Nephron (organoid): ENCODE data around the gene CLRN2.

Experiments used
- H3K27ac Mint-ChIP-seq, 3 experiments: 2 replicates each; pipeline ENCODE4 v1.8.0; 2020; ENCODE audit warnings: mixed read lengths in 3 of 3, mild to moderate bottlenecking in 2 of 3, moderate library complexity in 1 of 3
- H3K27me3 Mint-ChIP-seq: 2 replicates; pipeline ENCODE4 v1.8.0; 2021; ENCODE audit warnings: low read depth, mild to moderate bottlenecking, moderate library complexity, mixed read lengths
- H3K36me3 Mint-ChIP-seq: 2 replicates; pipeline ENCODE4 v1.8.0; 2020; ENCODE audit warnings: low read depth, mixed read lengths
- H3K4me1 Mint-ChIP-seq: 2 replicates; pipeline ENCODE4 v1.8.0; 2020; ENCODE audit warnings: mixed read lengths
- H3K4me3 Mint-ChIP-seq, 3 experiments: 2 replicates each; pipeline ENCODE4 v1.8.0; 2020; ENCODE audit warnings: mild to moderate bottlenecking in 3 of 3, mixed read lengths in 3 of 3, moderate library complexity in 2 of 3
- H3K9me3 Mint-ChIP-seq: 2 replicates; pipeline ENCODE4 v1.8.0; 2020; ENCODE audit warnings: mixed read lengths
- TF ChIP-seq, protein P1 (sequence below), 3 experiments: fragments of 200-600 bp; sonication (generic); IDR thresholded peaks; one replicate each; pipeline ENCODE4 v1.5.0; 2021; ENCODE audit warnings: antibody characterized with exemption in 3 of 3; ENCODE audit not compliant: unreplicated experiment in 3 of 3

The CLRN2 gene, protein sequence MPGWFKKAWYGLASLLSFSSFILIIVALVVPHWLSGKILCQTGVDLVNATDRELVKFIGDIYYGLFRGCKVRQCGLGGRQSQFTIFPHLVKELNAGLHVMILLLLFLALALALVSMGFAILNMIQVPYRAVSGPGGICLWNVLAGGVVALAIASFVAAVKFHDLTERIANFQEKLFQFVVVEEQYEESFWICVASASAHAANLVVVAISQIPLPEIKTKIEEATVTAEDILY

GRCh38 chr4:17514865-17515264, at the start of gene CLRN2:
Gene CLRN2 (plus strand): TSS chr4:17515165. CDS start chr4:17515267, 102 bp downstream.
- no peaks in the 10 kb centered on the region for H3K9me3 Mint-ChIP-seq
- TF ChIP-seq, protein P1, sequence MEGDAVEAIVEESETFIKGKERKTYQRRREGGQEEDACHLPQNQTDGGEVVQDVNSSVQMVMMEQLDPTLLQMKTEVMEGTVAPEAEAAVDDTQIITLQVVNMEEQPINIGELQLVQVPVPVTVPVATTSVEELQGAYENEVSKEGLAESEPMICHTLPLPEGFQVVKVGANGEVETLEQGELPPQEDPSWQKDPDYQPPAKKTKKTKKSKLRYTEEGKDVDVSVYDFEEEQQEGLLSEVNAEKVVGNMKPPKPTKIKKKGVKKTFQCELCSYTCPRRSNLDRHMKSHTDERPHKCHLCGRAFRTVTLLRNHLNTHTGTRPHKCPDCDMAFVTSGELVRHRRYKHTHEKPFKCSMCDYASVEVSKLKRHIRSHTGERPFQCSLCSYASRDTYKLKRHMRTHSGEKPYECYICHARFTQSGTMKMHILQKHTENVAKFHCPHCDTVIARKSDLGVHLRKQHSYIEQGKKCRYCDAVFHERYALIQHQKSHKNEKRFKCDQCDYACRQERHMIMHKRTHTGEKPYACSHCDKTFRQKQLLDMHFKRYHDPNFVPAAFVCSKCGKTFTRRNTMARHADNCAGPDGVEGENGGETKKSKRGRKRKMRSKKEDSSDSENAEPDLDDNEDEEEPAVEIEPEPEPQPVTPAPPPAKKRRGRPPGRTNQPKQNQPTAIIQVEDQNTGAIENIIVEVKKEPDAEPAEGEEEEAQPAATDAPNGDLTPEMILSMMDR (IDR thresholded peaks at IDR 0.05; ENCODE audit: unreplicated experiment in 3 of 3) = no peak
- peaks cover 26% of the 10 kb centered on the region for H3K27me3 Mint-ChIP-seq

DNA sequence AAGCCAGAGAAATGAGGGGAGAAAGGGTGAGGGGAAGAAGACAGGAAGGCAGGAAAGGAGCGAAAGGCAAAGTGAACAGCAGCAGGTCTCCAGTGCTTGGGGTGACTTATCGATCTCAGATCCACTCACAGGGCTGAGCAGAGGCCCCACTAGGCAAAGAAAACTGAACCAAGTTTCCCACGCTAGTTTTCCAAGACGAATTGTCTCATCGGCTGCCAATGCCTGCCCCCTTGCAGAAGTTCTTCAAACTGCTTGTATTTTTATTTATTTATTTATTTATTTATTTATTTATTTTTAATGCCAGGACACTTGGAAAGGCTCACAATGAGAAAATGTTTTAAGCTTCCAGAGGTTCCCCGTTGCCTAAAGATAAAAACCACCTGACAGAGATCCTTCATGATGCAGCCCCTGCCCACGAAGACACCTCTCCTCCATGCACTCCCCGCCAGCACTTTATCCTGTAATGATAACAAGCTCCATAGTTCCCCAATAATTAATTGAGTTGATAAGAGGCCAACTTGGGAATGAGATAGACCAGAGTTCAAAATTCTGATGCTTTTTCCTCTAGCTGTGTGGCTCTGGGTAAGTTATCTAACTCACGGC, 46.2 kb upstream of the CLRN2 start:
- peaks cover 4% of the 10 kb centered on the region for H3K9me3 Mint-ChIP-seq
- H3K27me3 Mint-ChIP-seq = peaks cover 3% of the 10 kb centered on the region
- H3K36me3 Mint-ChIP-seq = no peaks in the 10 kb centered on the region
- H3K27ac Mint-ChIP-seq = peak overlapping the region in 1 of 3 experiments; percentile 18
- no peak overlapping the region for H3K4me3 Mint-ChIP-seq
- peaks cover 8% of the 10 kb centered on the region for H3K4me1 Mint-ChIP-seq
- TF ChIP-seq, protein P1 (IDR thresholded peaks at IDR 0.05; ENCODE audit: unreplicated experiment in 3 of 3) = peak; percentile 65 to 70 (median 70)

More at GRCh38 chr4:17514865-17515264, at the start of gene CLRN2:
- Mint-ChIP-seq H3K36me3 (peaks cover under 1% of the 10 kb centered on the region), H3K4me1 (peaks cover 24% of the 10 kb centered on the region), H3K4me3 (peak within 1 kb of the TSS in 2 of 3 experiments; percentile 26 to 43), H3K27ac (peak within 1 kb of the TSS in 1 of 3 experiments; percentile 80)

- no peak overlapping the region for H3K4me3 Mint-ChIP-seq
- H3K4me1 Mint-ChIP-seq = peaks cover 8% of the 10 kb centered on the region
- peaks cover 3% of the 10 kb centered on the region for H3K27me3 Mint-ChIP-seq
- TF ChIP-seq, protein P1 (IDR thresholded peaks at IDR 0.05; ENCODE audit: unreplicated experiment in 3 of 3) = no peak
- no peaks in the 10 kb centered on the region for H3K9me3 Mint-ChIP-seq
- no peaks in the 10 kb centered on the region for H3K36me3 Mint-ChIP-seq
- peak overlapping the region in 1 of 3 experiments; percentile 23 for H3K27ac Mint-ChIP-seq
Observed at GRCh38 chr4:17469931-17470674, 44.9 kb upstream of the CLRN2 start.

- no peaks in the 10 kb centered on the region for H3K9me3 Mint-ChIP-seq
- no peak overlapping the region for H3K27ac Mint-ChIP-seq
- TF ChIP-seq, protein P1 (IDR thresholded peaks at IDR 0.05; ENCODE audit: unreplicated experiment in 3 of 3) = no peak
- H3K4me1 Mint-ChIP-seq = peaks cover 13% of the 10 kb centered on the region
- peaks cover 6% of the 10 kb centered on the region for H3K27me3 Mint-ChIP-seq
- no peaks in the 10 kb centered on the region for H3K36me3 Mint-ChIP-seq
- no peak overlapping the region for H3K4me3 Mint-ChIP-seq
Observed at GRCh38 chr4:17475481-17475880, 39.5 kb upstream of the CLRN2 start.

GRCh38 chr4:17476853-17477252, 38.1 kb upstream of the CLRN2 start:
- Mint-ChIP-seq H3K36me3 (no peaks in the 10 kb centered on the region), H3K4me1 (peaks cover 13% of the 10 kb centered on the region), H3K27ac (no peak overlapping the region), H3K27me3 (peaks cover 3% of the 10 kb centered on the region), H3K9me3 (no peaks in the 10 kb centered on the region), H3K4me3 (no peak overlapping the region)
- TF ChIP-seq, protein P1 (IDR thresholded peaks at IDR 0.05; ENCODE audit: unreplicated experiment in 3 of 3) = no peak
